ENCODE measurements around the gene SYT15B.
"Not testable (repeated sequence)": the region's sequence is repeated elsewhere in the genome, so short reads cannot be mapped to it uniquely, and the experiment has no call there.

Gene SYT15B

GRCh38 chr10:47725047-47725446 is 38.3 kb downstream of the SYT15B start:
- FAIRE-seq, result not testable (repeated sequence)

DNA sequence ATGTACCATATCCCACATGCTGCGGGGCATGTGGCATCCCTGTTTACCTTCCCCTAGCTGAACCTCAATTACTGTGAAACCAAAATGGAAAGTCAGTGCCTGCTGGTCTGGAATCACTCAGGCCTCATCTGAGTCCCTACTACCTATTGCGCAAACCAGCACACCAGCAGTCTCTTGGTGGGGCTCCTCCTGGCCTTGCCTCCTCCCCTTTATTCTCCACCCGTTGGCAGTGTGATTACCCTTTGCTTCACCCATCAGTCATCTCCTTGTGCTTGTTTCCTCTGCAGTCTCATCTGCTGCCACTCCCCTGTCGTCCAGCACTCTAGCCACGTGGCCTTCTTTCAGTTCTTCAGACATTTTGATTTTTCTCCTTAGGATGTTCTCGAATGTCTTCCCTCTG is 39.3 kb downstream of the SYT15B start:
- not testable (repeated sequence) for FAIRE-seq

DNA sequence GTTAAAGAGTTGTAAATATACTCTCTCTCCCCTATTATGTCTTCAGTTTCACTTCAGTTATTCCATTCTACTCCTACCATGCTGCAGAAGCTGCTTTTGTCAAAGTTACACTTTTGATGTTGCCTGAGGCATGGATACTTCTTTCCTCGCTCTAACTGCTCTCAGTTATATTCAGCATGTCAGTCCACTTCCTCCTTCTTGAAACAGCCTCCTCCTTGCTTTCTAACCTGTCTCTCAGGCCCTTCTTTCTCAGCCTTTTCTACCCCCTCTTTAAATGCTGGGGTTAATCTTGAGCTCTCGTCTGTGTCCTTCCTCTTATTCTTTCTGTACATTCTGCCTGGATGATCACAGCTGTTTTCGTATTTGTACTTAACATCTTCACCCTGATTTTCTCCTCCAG is 40.0 kb downstream of the SYT15B start:
- not testable (repeated sequence) for FAIRE-seq

DNA sequence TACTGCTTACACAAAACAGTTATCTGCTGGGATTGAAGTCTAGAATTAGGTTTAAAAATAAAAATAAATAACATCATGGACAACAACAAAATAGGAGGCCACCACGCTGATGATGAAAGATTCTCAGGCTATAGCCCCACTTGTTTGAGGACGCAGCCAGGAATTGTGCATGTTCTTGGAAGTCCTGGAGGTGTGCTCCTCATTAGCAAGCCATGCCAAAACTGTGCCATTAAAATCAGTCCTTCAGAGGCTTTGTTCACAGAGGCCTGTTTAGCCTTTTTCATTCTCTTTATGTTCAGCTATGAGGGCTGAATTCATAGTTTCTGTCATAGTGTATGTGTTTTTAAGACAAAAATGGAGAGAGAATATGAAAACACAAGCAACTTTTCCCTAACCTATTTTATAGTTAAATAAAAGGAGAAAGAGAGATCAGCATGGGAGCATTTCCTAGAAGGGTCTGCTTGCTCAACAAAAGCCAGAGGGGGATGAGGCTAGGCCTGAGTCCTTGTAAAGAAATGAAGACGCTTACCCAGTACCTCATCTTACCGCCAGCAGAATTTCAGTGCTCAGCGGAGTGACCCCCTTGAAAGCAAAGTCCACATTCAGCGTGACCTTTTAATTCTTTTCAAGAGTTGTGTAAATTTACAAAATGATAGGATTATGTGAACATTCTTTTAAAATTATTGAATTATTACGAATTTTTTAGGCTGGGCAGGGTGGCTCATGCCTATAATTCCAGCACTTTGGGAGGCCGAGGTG is 46.2 kb downstream of the SYT15B start:
- not testable (repeated sequence) for FAIRE-seq
